K562 (cell line): ENCODE data around the gene SH3BGRL2. TPM values are rescaled to one million over a fixed set of nuclear protein-coding genes. Genes with fewer than 3 reads are reported as not detected.

Experiments
- ATAC-seq: fragments of 200-7000 bp; cut with Tn5 transposase; 3 replicates; pipeline ENCODE4 v1.9.1; 2020; ENCODE audit warnings: moderate library complexity
- BruUV-seq: library from RNA; stranded (reverse); fragments of 400-500 nt; replicated peaks from 2 replicates; lab custom pipeline; 2021; lab: Mats Ljungman, UMichigan
- CTCF ChIA-PET: fragments of 300-600 bp; formaldehyde crosslinking; extraction: SDS; loops from one replicate; lab custom pipeline; 2021; ENCODE audit warnings: low intra/inter-chr PET ratio; lab: Yijun Ruan, JAX
- POLR2A ChIA-PET: fragments of 300-600, 350-650 bp; sonication (Branson Sonifier 250); formaldehyde crosslinking; extraction: SDS; loops from one replicate; lab custom pipeline; 2021; ENCODE audit warnings: antibody characterized with exemption, inconsistent platforms; lab: Yijun Ruan, JAX
- DNase-seq, 4 experiments: peaks; one replicate each; pipeline versions ENCODE4 v3.0.0 to v3.0.0-alpha.2; 2011 to 2018; ENCODE audit warnings: low spot score in 3 of 4, mixed read lengths in 3 of 4; ENCODE audit errors: extremely low read depth in 1 of 4
- FAIRE-seq: peaks from 2 replicates; lab custom pipeline; 2011; peaks lifted over from hg19 to GRCh38; lab: Jason Lieb, UNC
- H2AFZ ChIP-seq: 2 replicates; pipeline ENCODE4 v1.6.0; 2011; ENCODE audit warnings: low read depth, low read length, control low read depth, inconsistent platforms
- H3K27ac ChIP-seq: fragments of 200-600 bp; 3 replicates; pipeline ENCODE4 v1.8.0; 2011; ENCODE audit warnings: low read depth, mild to moderate bottlenecking, control low read depth, inconsistent platforms, low read length, moderate library complexity, mixed read lengths; ENCODE audit errors: extremely low read depth
- H3K27me3 ChIP-seq, 2 experiments: fragments of 300-600 bp in 1 of 2; 2 replicates in 1 of 2; 3 replicates in 1 of 2; pipeline versions ENCODE4 v1.6.0 to v1.8.0; 2011; ENCODE audit warnings: inconsistent platforms in 2 of 2, low read length in 2 of 2, mild to moderate bottlenecking in 1 of 2, mixed read lengths in 1 of 2, moderate library complexity in 1 of 2; ENCODE audit not compliant: control insufficient read depth in 2 of 2, insufficient read depth in 2 of 2
- H3K36me3 ChIP-seq: fragments of 300-600 bp; 3 replicates; pipeline ENCODE4 v1.8.0; 2011; ENCODE audit warnings: mild to moderate bottlenecking, low read length, inconsistent platforms; ENCODE audit not compliant: control insufficient read depth, insufficient read depth
- H3K4me1 ChIP-seq, 2 experiments: fragments of 200-600 bp in 1 of 2; replicated peaks in 1 of 2; 2 replicates in 1 of 2; 3 replicates in 1 of 2; pipeline versions ENCODE4 v1.5.1 to v1.8.0; 2011; ENCODE audit warnings: inconsistent platforms in 2 of 2, low read length in 2 of 2, mild to moderate bottlenecking in 1 of 2, mixed read lengths in 1 of 2, moderate library complexity in 1 of 2; ENCODE audit not compliant: control insufficient read depth in 2 of 2, insufficient read depth in 2 of 2
- H3K4me2 ChIP-seq: 2 replicates; pipeline ENCODE4 v1.6.1; 2011; ENCODE audit warnings: low read length, control low read depth, inconsistent platforms, mixed read lengths; ENCODE audit not compliant: insufficient read depth
- H3K4me3 ChIP-seq: fragments of 200-600 bp; sonication (generic), shearing (Covaris generic); 2 replicates; pipeline ENCODE4 v1.5.1; 2016; ENCODE audit warnings: control low read depth, inconsistent platforms
- H3K79me2 ChIP-seq: fragments of 200-600 bp; 3 replicates; pipeline ENCODE4 v1.8.0; 2011; ENCODE audit warnings: low read length, inconsistent platforms; ENCODE audit not compliant: control insufficient read depth, insufficient read depth
- H3K9ac ChIP-seq, 2 experiments: 2 replicates each; pipeline versions ENCODE4 v1.6.0 to v1.6.1; 2011; ENCODE audit warnings: low read depth in 2 of 2, low read length in 2 of 2, control low read depth in 1 of 2, inconsistent platforms in 1 of 2, mild to moderate bottlenecking in 1 of 2, mixed read lengths in 1 of 2; ENCODE audit not compliant: insufficient read depth in 1 of 2
- H3K9me1 ChIP-seq: one replicate; pipeline ENCODE4 v1.6.0; 2011; ENCODE audit warnings: inconsistent platforms, mild to moderate bottlenecking, low read length, moderate library complexity; ENCODE audit not compliant: control insufficient read depth, insufficient read depth
- H3K9me3 ChIP-seq: replicated peaks from 2 replicates; pipeline ENCODE4 v1.5.1; 2011; ENCODE audit warnings: low read depth, low read length, inconsistent platforms; ENCODE audit not compliant: control insufficient read depth, insufficient read depth
- H4K20me1 ChIP-seq: replicated peaks from 2 replicates; pipeline ENCODE4 v1.6.1; 2011; ENCODE audit warnings: low read length, inconsistent platforms, mixed read lengths; ENCODE audit not compliant: control insufficient read depth, insufficient read depth
- ARID3B ChIP-seq: fragments of 250-450 bp; sonication (Bioruptor Pico); IDR thresholded peaks from 2 replicates; pipeline ENCODE4 v1.4.0; 2020; ENCODE audit warnings: borderline replicate concordance
- DIDO1 ChIP-seq: fragments of 450-650 bp; IDR thresholded peaks from 2 replicates; pipeline ENCODE4 v1.6.1; 2016; ENCODE audit warnings: low read depth, missing biosample characterization, missing genetic modification characterization
- E2F8 ChIP-seq: fragments of 450-650 bp; IDR thresholded peaks from 2 replicates; pipeline ENCODE4 v1.7.1; 2018; ENCODE audit warnings: mild to moderate bottlenecking, low read depth; ENCODE audit not compliant: partially characterized antibody
- ETS2 ChIP-seq: IDR thresholded peaks from 2 replicates; pipeline ENCODE4 v1.6.1; 2016; ENCODE audit warnings: borderline replicate concordance, missing genetic modification characterization, mild to moderate bottlenecking, moderate library complexity, missing compliant biosample characterization; ENCODE audit not compliant: poor library complexity, severe bottlenecking
- LCOR ChIP-seq: sonication (generic); formaldehyde crosslinking; IDR thresholded peaks from 2 replicates; pipeline ENCODE4 v1.8.0; 2022; ENCODE audit warnings: mild to moderate bottlenecking, missing genetic modification reagents
- NUFIP1 ChIP-seq: fragments of 450-650 bp; IDR thresholded peaks from 2 replicates; pipeline ENCODE4 v1.6.1; 2018; ENCODE audit not compliant: partially characterized antibody
- PPARD ChIP-seq: fragments of 250-450 bp; sonication (Bioruptor Pico); IDR thresholded peaks from 2 replicates; pipeline ENCODE4 v1.8.0; 2022; ENCODE audit warnings: inconsistent platforms, mild to moderate bottlenecking, moderate library complexity
- ZNF277 ChIP-seq: fragments of 250-450 bp; sonication (Bioruptor Pico); IDR thresholded peaks from 2 replicates; pipeline ENCODE4 v1.8.0; 2022; ENCODE audit warnings: inconsistent platforms, mild to moderate bottlenecking, moderate library complexity, borderline replicate concordance
- WGBS: fragments of 100-300 bp; shearing (Covaris generic); methylation state at CpG from one replicate; pipeline ENCODE4 v1.1.6; 2016; ENCODE audit warnings: low coverage, mixed read lengths; ENCODE audit not compliant: insufficient coverage; ENCODE audit errors: missing lambda C conversion rate; 5-methylcytosine and 5-hydroxymethylcytosine counted together
- in situ Hi-C: fragments of 300-500 bp; cut with MboI; formaldehyde crosslinking; loops from 4 replicates; pipeline ENCODE4 v1.15.0; 2018; ENCODE audit warnings: inconsistent platforms, mixed read lengths
- intact Hi-C: fragments of 100-400 bp; cut with micrococcal nuclease; formaldehyde crosslinking; loops from 2 replicates; pipeline ENCODE4 v1.14.2; 2022
- polyA plus RNA-seq, 8 experiments: library from polyadenylated mRNA; depleted of rRNA in 4 of 8; stranded (reverse) in 5 of 8; unstranded in 3 of 8; fragments of >200 nt; fragmentation: Nextera tagmentation in 2 of 8; fragmentation: Illumina TruSeq in 1 of 8; extraction: Ambion mirVana in 2 of 8; extraction: Trizol in 1 of 8; gene quantifications; 2 replicates each; pipeline versions ENCODE4 v1.2.1 to v1.2.3, GENCODE V29; 2011 to 2014; ENCODE audit warnings: inconsistent platforms in 1 of 8, missing spikeins in 1 of 8
- total RNA-seq, 7 experiments: library from RNA; depleted of rRNA in 6 of 7; stranded (reverse); fragments of >200 nt in 6 of 7; fragmentation: Illumina TruSeq in 2 of 7; extraction: Trizol in 2 of 7; gene quantifications; 2 replicates each; pipeline versions ENCODE4 v1.2.1 to v1.2.3, GENCODE V29; 2011 to 2021; ENCODE audit warnings: low replicate concordance in 1 of 7

The SH3BGRL2 gene
- total and polyA plus RNA-seq, 9 of the 15 experiments (the other 6 are each of a cell fraction or from before 2014, with no cell fraction given) = 4.4 to 12.1 (median 7.3) TPM

- POLR2A ChIA-PET = interaction anchor here (1.6 kb wide), 1 partner anchor 11 kb away, joined by 4 read pairs; no protein-coding TSS in a partner anchor
- no peak overlapping the region for H3K4me3 ChIP-seq
- intact Hi-C loops = no loop called here
- TF ChIP-seq NUFIP1 (no peak), ETS2 (no peak), ARID3B (CRISPR knock-in tag) (no peak), ZNF277 (no peak), PPARD (CRISPR knock-in tag) (no peak), DIDO1 (tag) (no peak), LCOR (CRISPR knock-in tag) (no peak), E2F8 (no peak)
- TF ChIP-seq, all 486 proteins: peak for 0
- FAIRE-seq = no peak
- Histone ChIP-seq H3K36me3 (peaks cover 6% of the 10 kb centered on the region; the same call in 2 of the 3 replicates), H3K4me2 (no peak overlapping the region), H4K20me1 (no peaks in the 10 kb centered on the region), H3K9me3 (no peaks in the 10 kb centered on the region), H3K27me3 (no peaks in the 10 kb centered on the region), H3K79me2 (no peaks in the 10 kb centered on the region), H3K4me1 (peaks cover 0 to 4% of the 10 kb centered on the region in 2 experiments; a peak in 1 of 5 replicates), H3K9ac (no peak overlapping the region), H3K9me1 (no peaks in the 10 kb centered on the region), H2AFZ (no peak overlapping the region), H3K27ac (no peak overlapping the region)
- WGBS = 56% methylated on average over 8 of the region's 8 CpGs
- in situ Hi-C loops = no loop called here
- no TSS peak for BruUV-seq
- CTCF ChIA-PET = no interaction called here
- ATAC-seq = no peak
- no peak for DNase-seq
Measured at GRCh38 chr6:79676785-79677736, 45.9 kb downstream of the SH3BGRL2 start.
